Endothelial cell of umbilical vein (primary cell): Measurements from ENCODE around the gene MYH16. TPM values are rescaled to one million over a fixed set of nuclear protein-coding genes. Genes with fewer than 3 reads are reported as not detected.
"Not testable (repeated sequence)": the region's sequence is repeated elsewhere in the genome, so short reads cannot be mapped to it uniquely, and the experiment has no call there.

Source experiments
- BruUV-seq: library from RNA; stranded (reverse); fragments of 400-500 nt; replicated peaks from 2 replicates; lab custom pipeline; 2021; lab: Mats Ljungman, UMichigan
- CTCF ChIA-PET: fragments of 300-600, 350-600 bp; sonication (Branson Sonifier 250); formaldehyde crosslinking; loops from one replicate; lab custom pipeline; 2021; ENCODE audit warnings: antibody characterized with exemption, inconsistent platforms; lab: Charles Lee
- POLR2A ChIA-PET: fragments of 300-600, 350-600 bp; sonication (Branson Sonifier 250); formaldehyde crosslinking; loops from one replicate; lab custom pipeline; 2021; ENCODE audit warnings: antibody characterized with exemption, inconsistent platforms; lab: Charles Lee
- DNase-seq: peaks from one replicate; pipeline ENCODE4 v3.0.0-alpha.2; 2011; ENCODE audit warnings: low read depth, low spot score
- FAIRE-seq: peaks from 2 replicates; lab custom pipeline; 2011; peaks lifted over from hg19 to GRCh38; lab: Jason Lieb, UNC
- H2AFZ ChIP-seq: 2 replicates; pipeline ENCODE4 v1.6.0; 2012; ENCODE audit warnings: low read depth, low read length, control low read depth, inconsistent platforms
- H3K27ac ChIP-seq: 2 replicates; pipeline ENCODE4 v1.5.1; 2011; ENCODE audit warnings: low read depth, mild to moderate bottlenecking, control low read depth, low read length, moderate library complexity; ENCODE audit not compliant: insufficient read depth
- H3K27me3 ChIP-seq, 2 experiments: 2 replicates each; pipeline versions ENCODE4 v1.6.0 to v1.6.1; 2011; ENCODE audit warnings: low read length in 2 of 2, mixed read lengths in 1 of 2; ENCODE audit not compliant: control insufficient read depth in 2 of 2, insufficient read depth in 2 of 2
- H3K36me3 ChIP-seq, 2 experiments: 2 replicates in 1 of 2; 3 replicates in 1 of 2; pipeline ENCODE4 v1.5.1; 2011; ENCODE audit warnings: low read length in 2 of 2, mild to moderate bottlenecking in 1 of 2, moderate library complexity in 1 of 2; ENCODE audit not compliant: control insufficient read depth in 2 of 2, insufficient read depth in 2 of 2; ENCODE audit errors: extremely low read depth in 1 of 2
- H3K4me1 ChIP-seq: 3 replicates; pipeline ENCODE4 v1.5.1; 2011; ENCODE audit warnings: mild to moderate bottlenecking, low read length; ENCODE audit not compliant: control insufficient read depth, insufficient read depth; ENCODE audit errors: extremely low read depth
- H3K4me2 ChIP-seq: 2 replicates; pipeline ENCODE4 v1.6.1; 2011; ENCODE audit warnings: low read length, control low read depth, mixed read lengths; ENCODE audit not compliant: insufficient read depth
- H3K4me3 ChIP-seq, 3 experiments: fragments of 200-600 bp in 1 of 3; sonication (generic), shearing (Covaris generic) in 1 of 3; replicated peaks in 1 of 3; 2 replicates each; pipeline ENCODE4 v1.5.1; 2011 to 2016; ENCODE audit warnings: control low read depth in 3 of 3, low read length in 3 of 3, mild to moderate bottlenecking in 2 of 3, inconsistent platforms in 1 of 3, low read depth in 1 of 3, moderate library complexity in 1 of 3; ENCODE audit not compliant: insufficient read depth in 1 of 3
- H3K79me2 ChIP-seq: 2 replicates; pipeline ENCODE4 v1.6.0; 2012; ENCODE audit warnings: low read length, inconsistent platforms; ENCODE audit not compliant: control insufficient read depth, insufficient read depth
- H3K9ac ChIP-seq: replicated peaks from 2 replicates; pipeline ENCODE3; 2011; ENCODE audit warnings: low read length, control low read depth; ENCODE audit not compliant: insufficient read depth; ENCODE audit errors: extremely low read depth
- H3K9me1 ChIP-seq: replicated peaks from 3 replicates; pipeline ENCODE4 v1.6.0; 2011; ENCODE audit warnings: mild to moderate bottlenecking, low read length; ENCODE audit not compliant: control insufficient read depth, insufficient read depth; ENCODE audit errors: extremely low read depth
- H3K9me3 ChIP-seq: replicated peaks from 2 replicates; pipeline ENCODE4 v1.5.1; 2012; ENCODE audit warnings: low read length, inconsistent platforms; ENCODE audit not compliant: control insufficient read depth, insufficient read depth
- H4K20me1 ChIP-seq: replicated peaks from 2 replicates; pipeline ENCODE3; 2011; ENCODE audit warnings: mild to moderate bottlenecking, low read length; ENCODE audit not compliant: control insufficient read depth, insufficient read depth; ENCODE audit errors: extremely low read depth
- CTCF ChIP-seq, 2 donors: IDR thresholded peaks; 1 replicate in 1 of 2; 2 replicates in 1 of 2; pipeline ENCODE4 v1.5.1; 2011; ENCODE audit warnings: low read length in 2 of 2, mild to moderate bottlenecking in 2 of 2, moderate library complexity in 2 of 2, control low read depth in 1 of 2, inconsistent platforms in 1 of 2, low read depth in 1 of 2; ENCODE audit not compliant: insufficient read depth in 1 of 2; ENCODE audit errors: extremely low read depth in 1 of 2
- FOS ChIP-seq: IDR thresholded peaks from 2 replicates; pipeline ENCODE4 v1.6.1; 2011; ENCODE audit warnings: mild to moderate bottlenecking, low read length, moderate library complexity, borderline replicate concordance; ENCODE audit not compliant: insufficient read depth
- GATA2 ChIP-seq: IDR thresholded peaks from 2 replicates; pipeline ENCODE4 v1.7.0; 2011; ENCODE audit warnings: low read depth, mild to moderate bottlenecking, moderate library complexity, mixed read lengths, low read length; ENCODE audit not compliant: insufficient read length, insufficient read depth
- JUN ChIP-seq: IDR thresholded peaks from 2 replicates; pipeline ENCODE4 v1.6.1; 2011; ENCODE audit warnings: borderline replicate concordance, low read depth; ENCODE audit not compliant: insufficient read length, insufficient read depth
- POLR2A ChIP-seq: IDR thresholded peaks from 2 replicates; pipeline ENCODE4 v1.6.1; 2012; ENCODE audit warnings: low read depth, mild to moderate bottlenecking, control low read depth, low read length
- POLR2AphosphoS5 ChIP-seq: IDR thresholded peaks from 2 replicates; pipeline ENCODE4 v1.6.1; 2012; ENCODE audit warnings: low read depth, mild to moderate bottlenecking, control low read depth, low read length, moderate library complexity; ENCODE audit not compliant: insufficient read depth
- dilution Hi-C: fragments of 300-500 bp; cut with MboI; formaldehyde crosslinking; loops from one replicate; pipeline ENCODE4 v1.15.0; 2019; ENCODE audit warnings: low sequenced_read_pairs; ENCODE audit not compliant: extremely low pct_ligation_motif_present
- intact Hi-C: fragments of 100-400 bp; cut with micrococcal nuclease; formaldehyde crosslinking; loops from one replicate; pipeline ENCODE4 v1.10.0; 2022
- polyA plus RNA-seq, 4 experiments: library from polyadenylated mRNA; depleted of rRNA in 3 of 4; stranded (reverse) in 3 of 4; unstranded in 1 of 4; fragments of >200 nt; gene quantifications; 2 replicates each; pipeline versions ENCODE4 v1.2.1 to v1.2.3, GENCODE V29; 2011 to 2012; ENCODE audit warnings: missing spikeins in 1 of 4
- total RNA-seq: library from RNA; stranded (reverse); gene quantifications from 2 replicates; pipeline ENCODE4 v1.2.3, GENCODE V29; 2021

MYH16 gene
- total and polyA plus RNA-seq, 2 donors (not counting 3 experiments of a cell fraction or from before 2014, with no cell fraction given): 0.01 to 0.11 TPM

GRCh38 chr7:99289185-99289584 lies 16.5 kb downstream of the MYH16 start:
- dilution Hi-C loops (no loop called here), intact Hi-C loops (no loop called here)
- FAIRE-seq (no peak), DNase-seq (no peak)
- H3K4me1 ChIP-seq: no peaks in the 10 kb centered on the region
- no peak overlapping the region for H3K9ac ChIP-seq
- no peak overlapping the region for H3K4me2 ChIP-seq
- H3K9me3 ChIP-seq: no peaks in the 10 kb centered on the region
- BruUV-seq: no TSS peak
- ChIA-PET POLR2A (no interaction called here), CTCF (interaction anchor here (1.3 kb wide), 1 partner anchor 8 kb away, joined by 3 read pairs; no protein-coding TSS in a partner anchor)
- H3K4me3 ChIP-seq: no peak overlapping the region
- H3K36me3 ChIP-seq: no peaks in the 10 kb centered on the region
- no peaks in the 10 kb centered on the region for H4K20me1 ChIP-seq
- no peak overlapping the region for H2AFZ ChIP-seq
- H3K27me3 ChIP-seq: peaks cover 0 to 2% of the 10 kb centered on the region in 2 experiments
- no peak overlapping the region for H3K27ac ChIP-seq
- H3K79me2 ChIP-seq: no peaks in the 10 kb centered on the region
- H3K9me1 ChIP-seq: no peaks in the 10 kb centered on the region
- TF ChIP-seq CTCF (IDR thresholded peaks at IDR 0.05; ENCODE audit: extremely low read depth in 1 of 2, insufficient read depth in 1 of 2, low read depth in 1 of 2, low read length in 2 of 2): no peak
- TF ChIP-seq POLR2AphosphoS5: no peak
- no peak for TF ChIP-seq JUN
- no peak for TF ChIP-seq POLR2A
- TF ChIP-seq FOS: no peak
- TF ChIP-seq GATA2: no peak

- H3K27ac ChIP-seq, H3K4me2 ChIP-seq, H3K27me3 ChIP-seq, H4K20me1 ChIP-seq, H3K36me3 ChIP-seq, H3K9me1 ChIP-seq, H3K79me2 ChIP-seq, dilution Hi-C loops, H3K4me1 ChIP-seq, DNase-seq, H3K9ac ChIP-seq, H3K4me3 ChIP-seq, BruUV-seq, FAIRE-seq, H2AFZ ChIP-seq, H3K9me3 ChIP-seq: not testable (repeated sequence)
- ChIA-PET POLR2A (interaction anchor here (0.7 kb wide), 1 partner anchor 18 kb away, joined by 8 read pairs; the partner anchor contains the start of gene MYH16), CTCF (interaction anchor here (1.0 to 1.3 kb wide), 4 partner anchors 9 to 16 kb away, joined by 3 to 4 read pairs (median 4); no protein-coding TSS in a partner anchor)
- intact Hi-C loops: loop anchor here (10.0 kb wide), 1 partner anchor 135 kb away; no protein-coding TSS in a partner anchor
These were observed 17.5 kb downstream of the MYH16 start for GRCh38 chr7:99290148-99290547.
